ENCODE measurements around the gene FANCI.

FANCI gene

DNA sequence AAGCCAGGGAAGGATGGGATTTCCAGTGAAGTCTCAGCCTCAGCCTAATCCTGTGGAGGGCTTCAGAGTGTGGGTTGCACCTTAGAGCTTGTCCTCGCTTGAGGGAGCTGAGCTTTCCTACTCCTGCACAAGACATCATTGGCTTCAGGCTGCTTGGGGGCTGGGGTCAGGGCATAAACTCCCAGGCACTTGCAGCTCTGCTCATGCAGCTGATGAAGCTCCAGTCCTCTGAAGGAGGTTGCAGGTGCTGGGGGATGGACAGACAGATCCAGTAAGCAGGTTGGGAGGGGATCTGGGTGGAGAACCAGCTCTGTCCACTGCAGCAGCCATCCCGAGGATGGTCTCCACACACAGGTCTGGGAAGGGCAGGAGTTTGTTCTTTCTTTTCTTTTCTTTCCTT, 110.2 kb downstream of the FANCI start:
- intact Hi-C loops (cut with DNase I) = no loop called here
- peak in 1 of 10 donors; percentile 58 for DNase-seq

DNA sequence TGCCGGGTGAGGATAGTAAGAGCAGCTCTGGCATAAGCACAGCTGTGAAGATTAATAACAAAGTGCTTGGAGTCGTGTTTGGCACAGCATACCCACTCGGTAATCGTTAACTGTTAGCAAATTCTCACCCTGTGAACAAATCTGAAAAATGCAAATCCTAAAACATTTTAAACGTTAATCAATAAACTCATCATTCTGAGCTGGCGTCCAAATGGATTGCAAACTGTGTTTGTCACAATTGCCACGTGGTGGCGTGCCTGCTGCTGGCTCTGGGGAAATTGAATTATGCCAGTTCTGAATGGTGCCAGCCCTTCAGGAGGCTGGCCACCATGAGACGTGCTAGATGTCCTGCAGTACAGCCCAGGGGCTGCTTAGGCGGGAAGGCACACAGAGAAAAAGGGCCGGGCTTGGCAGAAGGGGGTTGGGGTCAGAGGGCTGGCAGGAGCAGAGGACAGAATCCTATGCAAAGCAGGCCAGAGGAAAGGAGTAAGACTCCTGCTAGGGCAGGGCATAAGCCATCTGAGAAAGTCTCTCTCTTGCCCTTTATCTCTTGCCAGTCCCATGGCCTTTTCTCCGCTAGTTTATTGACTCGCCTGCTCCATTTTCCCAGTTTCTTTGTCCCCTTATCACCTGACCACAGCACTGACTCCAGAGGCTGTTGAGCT, 113.0 kb downstream of the FANCI start:
- peak in 7 of 10 donors; percentile 64 to 95 (median 70) for DNase-seq

DNA sequence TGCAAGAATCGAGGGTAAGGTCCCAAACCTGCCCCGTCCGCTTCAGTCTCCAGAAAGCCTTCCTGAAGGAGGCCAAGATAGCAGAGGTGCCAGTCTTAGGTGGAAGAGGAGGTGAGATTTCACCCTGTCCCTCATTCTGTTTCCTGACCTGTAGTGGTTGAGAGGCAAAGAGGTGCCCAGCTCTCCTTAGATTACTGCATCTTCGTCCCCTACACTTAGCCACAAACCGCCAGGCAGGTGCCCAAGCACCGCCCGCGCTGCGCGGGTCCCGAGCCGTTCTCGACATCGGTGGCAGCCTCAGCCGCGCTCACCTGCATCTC, 114.6 kb downstream of the FANCI start:
- DNase-seq = peak in 3 of 10 donors; percentile 69 to 96 (median 95)
- intact Hi-C loops (cut with DNase I) = loop anchor here (1.0 to 2.0 kb wide), 2 partner anchors 72 to 198 kb away; no protein-coding TSS in a partner anchor

More for the DNA sequence above, 113.0 kb downstream of the FANCI start:
- intact Hi-C loops (cut with DNase I) = no loop called here

DNA sequence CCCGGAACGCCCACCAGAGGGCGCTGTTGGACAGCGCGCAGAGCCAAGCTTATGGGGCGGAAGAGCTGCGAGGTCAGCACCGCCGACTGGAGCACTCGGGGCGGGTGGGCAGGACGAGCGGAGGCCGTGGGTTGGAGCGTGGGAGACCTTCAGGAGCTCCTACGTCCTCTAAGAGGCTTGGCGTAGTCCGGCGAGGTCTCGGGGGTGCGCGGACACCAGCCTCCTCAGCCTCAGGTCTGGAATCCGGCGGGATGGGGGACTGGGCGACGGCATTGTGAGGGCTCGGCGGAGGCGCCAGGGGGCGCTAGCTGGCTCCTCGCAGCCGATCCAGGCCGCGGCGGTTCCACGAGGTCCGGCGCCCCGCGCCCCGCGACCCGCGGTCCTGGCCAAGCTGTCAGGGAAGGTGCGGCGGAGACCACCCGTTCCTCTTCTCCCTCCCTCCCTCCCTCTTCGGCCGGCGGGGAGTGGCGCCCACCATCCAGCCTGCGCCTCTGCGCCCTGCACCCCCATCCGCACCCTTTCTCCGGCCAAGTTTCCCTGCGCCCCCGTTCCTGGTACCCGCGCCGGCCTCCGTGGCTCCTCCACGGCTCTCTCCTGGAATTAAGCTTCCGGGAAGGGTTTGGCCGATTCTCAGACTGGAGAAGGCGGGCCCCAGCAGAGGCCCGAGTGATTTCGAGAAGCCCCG, 115.1 kb downstream of the FANCI start:
- DNase-seq = peak; percentile 66 to 97 (median 82)
- intact Hi-C loops (cut with DNase I) = loop anchor here (1.0 to 2.0 kb wide), 3 partner anchors 71 to 198 kb away; no protein-coding TSS in a partner anchor

DNA sequence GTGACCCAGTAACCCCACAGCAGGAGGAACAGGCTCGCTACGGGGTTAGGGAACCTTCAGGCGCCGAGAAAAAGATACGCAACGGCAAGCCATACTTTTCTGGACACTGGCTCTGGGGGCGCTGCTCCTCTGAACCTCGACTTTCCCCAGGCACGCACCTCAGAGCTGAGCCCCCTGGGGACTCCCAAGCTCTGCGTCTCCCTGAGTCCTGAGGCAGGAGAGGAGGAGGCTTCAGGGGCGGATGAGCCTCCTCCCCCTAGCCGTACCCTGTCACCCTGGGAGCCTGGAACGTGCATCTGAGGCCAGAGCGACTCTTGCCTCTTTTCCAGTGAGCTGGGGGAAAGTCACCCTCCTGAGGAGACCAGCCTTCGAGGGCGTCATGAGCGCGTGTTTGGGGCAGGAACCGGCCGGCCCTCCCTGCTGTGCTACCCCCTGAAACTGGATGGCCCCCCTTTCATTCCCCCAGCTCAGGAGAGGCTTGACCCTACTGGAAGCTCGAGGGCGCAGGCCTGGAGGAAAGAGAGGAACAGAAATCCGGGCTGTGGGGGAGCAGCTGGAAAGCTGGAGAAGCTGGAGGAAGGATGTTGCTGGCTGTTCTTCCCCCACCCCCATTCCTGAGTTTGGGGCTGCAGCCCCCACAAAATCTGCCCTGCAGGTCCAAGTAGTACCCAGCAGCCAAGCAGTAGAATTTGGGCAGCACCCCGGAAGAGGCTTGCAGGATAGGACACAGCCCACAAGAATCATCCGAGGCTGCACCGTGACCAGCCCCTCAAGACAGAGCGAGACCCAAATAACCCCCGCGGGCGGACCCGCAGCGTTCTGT, 115.9 kb downstream of the FANCI start:
- intact Hi-C loops (cut with DNase I) = loop anchor here (1.0 to 2.0 kb wide), 2 partner anchors 113 to 197 kb away; no protein-coding TSS in a partner anchor
- DNase-seq = no peak

DNA sequence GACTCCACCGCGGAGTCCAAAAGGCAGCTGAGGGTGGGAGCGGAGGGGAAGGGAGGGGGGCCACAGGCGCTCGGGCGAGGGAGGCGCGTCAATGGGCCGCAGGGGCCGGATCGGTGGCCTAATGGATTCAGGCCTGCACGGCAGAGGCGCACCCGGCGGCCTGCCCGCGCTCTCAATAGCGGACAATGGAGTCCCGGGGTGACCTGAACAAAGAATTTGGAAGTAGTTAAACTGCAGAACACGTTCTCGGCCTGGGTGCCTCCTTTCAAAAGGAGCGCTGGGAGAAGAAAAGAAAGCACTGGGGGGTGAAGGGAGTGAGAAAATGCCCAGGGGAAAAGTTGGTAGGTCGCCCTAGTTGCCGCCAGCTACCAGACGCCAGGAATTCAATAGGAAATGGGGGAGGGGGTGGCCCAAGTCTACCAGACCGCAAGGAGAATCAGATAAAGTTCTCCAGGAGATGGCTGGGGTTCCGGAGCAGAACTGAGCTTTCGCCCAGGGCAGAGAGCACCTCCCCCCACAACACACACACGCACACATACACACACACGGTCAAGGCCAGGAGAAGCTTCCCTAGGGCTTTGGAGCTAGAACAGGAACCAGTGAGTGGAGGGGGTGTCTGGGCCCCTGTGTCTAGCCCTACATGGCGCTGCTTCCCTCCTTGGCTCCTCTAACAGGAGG, 116.7 kb downstream of the FANCI start:
- intact Hi-C loops (cut with DNase I) = no loop called here
- peak in 3 of 10 donors; percentile 30 to 80 (median 74) for DNase-seq

DNA sequence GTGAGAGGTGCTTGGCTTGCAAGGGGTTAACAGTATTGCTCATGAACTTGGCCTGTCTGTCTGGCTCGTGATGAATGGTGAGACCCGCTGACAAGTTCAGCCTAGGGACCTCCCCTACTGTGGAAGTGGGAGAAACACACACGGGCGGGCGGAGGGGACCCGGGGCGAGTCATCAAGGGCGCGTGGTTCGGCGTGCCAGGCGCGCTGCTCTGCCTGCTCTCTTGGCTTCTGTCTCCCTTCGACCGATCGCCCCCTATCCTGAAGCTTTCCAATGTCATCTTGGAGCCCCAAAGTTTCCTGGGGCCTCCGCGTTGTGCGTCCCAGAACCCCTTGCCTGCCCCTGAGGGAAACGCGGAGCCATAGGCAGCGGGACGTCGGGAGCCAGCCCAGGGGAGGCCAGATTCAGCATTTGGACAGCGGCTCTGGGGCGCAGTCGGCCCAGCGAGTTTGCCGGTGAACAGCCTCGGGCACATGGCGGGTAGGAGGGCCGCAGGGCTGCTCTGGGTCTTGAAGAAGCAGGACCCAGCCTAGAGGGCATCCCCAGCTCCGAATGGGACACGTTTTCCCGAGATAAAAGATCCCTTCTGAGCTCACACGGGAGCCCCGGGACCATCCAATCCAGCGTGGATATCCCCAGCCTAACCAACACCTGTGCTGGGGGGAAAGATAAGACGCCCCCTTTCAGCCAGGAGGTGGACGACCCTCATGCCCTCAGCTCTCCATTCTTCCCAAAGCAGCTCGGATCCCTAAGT, 117.8 kb downstream of the FANCI start:
- peak in 7 of 10 donors; percentile 58 to 93 (median 71) for DNase-seq
- intact Hi-C loops (cut with DNase I) = no loop called here

DNA sequence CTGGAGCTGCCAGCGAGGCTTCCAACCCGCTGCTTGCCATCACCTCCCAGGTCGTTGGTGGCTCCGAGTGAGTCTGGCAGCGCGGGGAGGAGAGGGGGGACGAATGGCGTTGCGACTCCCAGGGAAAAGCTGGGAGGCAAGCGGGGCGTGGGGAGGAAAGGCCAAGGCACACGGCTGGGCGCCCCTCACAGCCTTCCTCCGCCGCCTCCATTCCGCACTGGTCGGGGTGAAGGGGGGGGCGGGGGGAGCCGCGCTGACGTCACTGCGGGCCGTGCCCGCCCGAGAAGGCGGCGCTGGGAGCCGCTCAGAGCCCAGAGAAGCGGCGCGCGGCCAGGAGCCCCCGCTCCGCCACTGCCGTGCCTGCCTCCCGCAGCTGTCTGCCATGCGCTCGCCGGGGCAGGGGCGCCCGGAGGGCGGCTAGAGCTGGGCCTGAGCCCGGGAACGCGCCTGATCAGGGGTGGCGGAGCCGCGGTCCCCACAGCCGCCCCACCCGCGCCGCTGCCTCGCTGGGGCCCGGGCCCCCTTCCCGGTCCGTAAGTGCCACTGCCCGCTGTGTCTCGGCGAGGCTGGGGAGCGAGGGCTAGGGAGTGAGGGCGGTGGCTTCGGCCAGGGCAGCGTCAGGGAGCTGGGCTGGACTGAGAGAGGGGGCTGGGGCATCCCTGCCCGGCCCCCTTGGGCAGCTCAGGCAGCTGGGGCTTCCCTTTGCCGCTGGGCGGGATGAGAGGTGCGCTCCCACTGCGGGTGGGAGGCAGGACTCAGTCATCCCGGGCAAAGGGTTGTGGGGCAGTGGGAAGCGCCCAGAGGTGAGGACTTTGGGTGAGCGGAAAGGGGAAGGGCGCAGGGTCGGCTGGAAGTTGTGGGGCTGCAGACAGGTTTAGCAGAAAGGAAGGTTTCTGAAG, 118.7 kb downstream of the FANCI start:
- peak in 9 of 10 donors; percentile 68 to 96 (median 74) for DNase-seq
- intact Hi-C loops (cut with DNase I) = no loop called here

DNA sequence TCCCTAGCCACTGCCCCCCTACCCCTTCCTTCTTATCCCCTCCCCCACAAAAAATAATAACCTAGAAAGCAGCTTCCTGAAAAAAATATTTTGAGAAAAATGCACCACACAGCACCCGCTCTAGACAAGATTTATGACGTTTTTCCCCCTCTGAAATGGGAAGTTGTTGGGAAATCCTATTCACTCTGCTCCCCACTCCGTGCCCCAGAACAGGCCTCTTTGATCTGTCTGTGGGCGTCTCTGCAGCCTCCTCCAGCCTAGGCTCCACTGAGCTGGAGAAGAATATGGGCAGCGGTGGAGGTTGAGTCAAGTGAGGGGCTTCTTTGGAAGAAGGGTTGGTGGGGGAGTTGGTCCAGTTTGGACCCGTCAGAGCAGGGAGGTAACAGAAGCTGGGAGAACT, 119.4 kb downstream of the FANCI start:
- no peak for DNase-seq
- intact Hi-C loops (cut with DNase I) = no loop called here

DNA sequence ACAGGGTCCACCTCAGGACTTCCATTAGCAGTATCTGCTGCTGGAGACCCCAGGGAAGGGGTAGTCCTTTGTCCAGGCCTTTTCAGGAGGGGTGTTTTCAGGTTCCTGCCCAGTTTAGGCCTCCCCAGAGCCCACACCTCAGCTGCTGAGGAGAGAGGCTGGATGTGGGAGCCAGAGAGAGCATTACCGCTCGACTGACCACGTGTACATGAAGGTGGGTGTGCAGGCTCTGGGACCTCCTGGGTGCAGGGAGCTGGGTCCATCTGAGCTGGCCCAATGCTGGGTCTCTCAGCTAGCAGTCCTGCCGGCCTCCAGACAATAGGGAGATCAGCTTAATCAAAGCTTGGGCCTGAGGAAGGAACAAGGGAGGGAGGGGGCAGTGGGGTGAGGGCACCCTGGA, 120.0 kb downstream of the FANCI start:
- intact Hi-C loops (cut with DNase I) = no loop called here

DNA sequence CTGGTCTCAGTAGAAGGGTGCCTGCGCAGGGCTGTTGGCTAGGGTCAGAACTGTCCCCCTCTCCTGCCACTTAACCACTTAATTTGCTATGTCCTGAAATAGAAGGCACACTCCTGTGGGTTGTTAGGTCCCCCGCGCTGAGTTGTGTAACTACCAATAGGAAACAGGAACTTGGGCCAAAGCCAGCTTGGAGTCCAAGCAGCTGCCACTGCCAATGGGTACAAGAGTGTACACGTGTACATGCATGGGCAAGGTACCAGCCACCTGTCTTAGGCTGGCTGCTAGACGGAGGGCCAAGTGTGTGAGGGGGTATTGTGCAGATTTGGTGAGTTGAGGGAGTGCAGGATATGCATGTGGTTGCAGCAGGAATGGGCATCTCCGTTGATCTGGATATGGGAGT, 120.6 kb downstream of the FANCI start:
- peak in 4 of 10 donors; percentile 58 to 90 (median 88) for DNase-seq
- intact Hi-C loops (cut with DNase I) = no loop called here

More for the DNA sequence above, 120.0 kb downstream of the FANCI start:
- DNase-seq = peak in 1 of 10 donors; percentile 44

DNA sequence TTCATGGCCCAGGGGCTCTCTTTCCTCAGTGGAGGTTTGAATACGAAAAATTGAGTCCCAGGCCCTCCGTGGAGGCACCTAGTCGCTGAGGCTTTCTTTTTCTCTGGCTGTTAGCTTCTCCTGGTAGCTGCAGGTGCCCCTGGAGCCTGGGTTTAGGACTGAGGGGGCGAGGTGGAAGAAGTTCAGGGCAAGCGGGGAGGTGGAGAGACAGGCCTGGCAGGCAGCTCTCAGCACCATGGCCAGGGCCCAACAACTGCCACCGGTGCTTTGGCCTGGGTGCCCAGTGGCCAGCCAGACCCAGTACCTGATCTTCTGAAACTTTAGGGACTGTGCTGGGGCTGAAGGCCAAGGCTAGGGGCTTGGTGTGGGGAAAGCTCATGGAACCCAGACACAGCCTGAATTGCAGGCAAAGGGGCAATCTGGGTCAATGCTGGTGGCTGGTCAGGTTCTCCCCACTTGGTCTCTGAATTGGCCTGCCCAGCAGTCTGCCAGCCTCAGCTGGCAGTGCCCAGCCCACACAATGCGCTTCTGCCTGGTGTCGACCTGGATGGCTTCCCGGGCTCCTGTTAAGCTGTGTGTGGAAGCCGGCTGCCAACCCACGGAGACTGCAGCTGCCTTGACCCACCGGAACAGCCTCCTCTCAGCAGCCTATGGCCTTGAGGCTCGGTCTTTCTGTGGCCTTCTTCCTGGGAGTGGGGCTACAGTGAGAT, 121.1 kb downstream of the FANCI start:
- peak in 9 of 10 donors; percentile 54 to 96 (median 83) for DNase-seq
- intact Hi-C loops (cut with DNase I) = no loop called here

DNA sequence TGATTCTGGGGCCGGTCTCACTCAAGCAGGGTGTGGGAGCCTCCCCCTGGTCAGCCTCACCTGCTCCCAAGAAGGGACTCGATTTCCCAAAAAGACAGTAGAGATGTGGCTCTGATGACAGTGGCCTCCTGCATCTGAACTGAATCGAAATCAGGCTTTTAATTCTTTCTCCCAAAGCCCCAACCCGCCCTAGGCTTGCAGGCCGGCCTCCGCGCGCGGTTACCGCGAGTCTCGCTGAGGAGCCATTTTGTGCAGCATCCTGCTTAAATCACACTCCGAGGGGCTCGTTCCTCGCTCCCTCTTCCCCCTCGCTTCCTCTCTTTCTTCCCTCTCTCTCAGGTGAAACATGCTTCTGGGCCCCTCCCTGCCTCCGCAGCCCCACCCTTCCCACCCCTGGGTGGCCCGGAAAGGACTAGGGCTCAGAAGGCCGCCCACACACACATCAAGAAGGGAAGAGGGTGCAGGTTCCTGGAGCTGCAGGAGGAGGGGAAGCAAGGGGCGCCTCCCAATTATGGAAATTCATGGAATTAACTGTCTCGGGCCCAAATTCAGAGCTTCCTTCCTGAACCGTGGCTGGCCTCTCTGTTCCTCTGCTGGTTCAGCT, 121.8 kb downstream of the FANCI start:
- intact Hi-C loops (cut with DNase I) = no loop called here
- DNase-seq = no peak
